ENCODE data around the gene PM20D2. TPM values are rescaled to one million over a fixed set of nuclear protein-coding genes. Genes with fewer than 3 reads are reported as not detected.

The PM20D2 gene
- total RNA-seq, 4 donors from 2014 or later: 19.0 to 36.3 (median 25.5) TPM

DNA sequence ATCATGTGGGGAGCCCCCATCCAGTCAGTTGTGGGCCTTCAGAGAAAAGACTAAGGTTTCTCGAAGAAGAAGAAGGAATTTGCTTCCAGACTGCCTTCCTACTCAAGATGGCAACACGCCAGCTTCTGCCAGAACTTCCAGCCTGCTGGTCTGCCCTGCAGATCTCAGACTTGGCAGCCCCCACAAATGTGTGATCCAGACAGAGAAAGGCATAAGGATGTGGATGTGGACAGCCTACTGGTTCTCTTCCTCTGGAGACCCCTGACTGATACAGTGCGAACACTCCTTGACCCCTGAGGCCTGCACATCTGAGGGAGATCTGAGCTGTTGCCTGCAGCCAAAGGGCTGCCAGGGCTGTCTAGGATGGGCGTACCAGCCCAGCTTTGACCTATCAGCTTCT, 62.7 kb downstream of the PM20D2 start:
- H3K4me3 ChIP-seq: no peak overlapping the region
- H3K36me3 ChIP-seq: no peaks in the 10 kb centered on the region
- H3K27ac ChIP-seq: no peak overlapping the region
- H3K4me1 ChIP-seq: no peaks in the 10 kb centered on the region
- TF ChIP-seq POLR2AphosphoS5 (IDR thresholded peaks at IDR 0.05): no peak
- TF ChIP-seq POLR2A (IDR thresholded peaks at IDR 0.05): no peak
- TF ChIP-seq EP300 (IDR thresholded peaks at IDR 0.05): no peak
- no peak for TF ChIP-seq CTCF (IDR thresholded peaks at IDR 0.05)
- WGBS, 2 donors (ENCODE audit: low coverage in 1 of 2): 35 to 80% methylated on average over 2 to 3 of the region's 4 CpGs
- ATAC-seq: no peak
- H3K9me3 ChIP-seq: no peaks in the 10 kb centered on the region
- no peaks in the 10 kb centered on the region for H3K27me3 ChIP-seq

DNA sequence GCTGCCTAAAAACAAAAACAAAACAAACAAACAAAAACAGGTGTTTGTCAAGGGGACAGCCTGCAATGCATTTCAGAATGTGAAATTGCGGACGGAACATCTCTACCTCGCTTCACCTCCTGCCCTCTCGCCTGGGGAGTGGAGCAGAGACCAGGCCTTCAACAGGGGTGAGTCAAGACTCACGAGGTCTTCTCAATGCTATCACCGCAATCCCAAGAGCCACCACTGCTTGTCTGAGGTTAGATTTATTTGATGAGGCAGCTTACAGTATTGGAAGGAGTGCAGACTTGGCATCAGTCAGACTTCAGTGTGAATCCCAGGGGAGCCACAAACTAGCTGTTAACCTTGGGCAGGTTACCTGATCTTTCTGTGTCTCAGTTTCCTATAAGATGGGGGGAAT, 63.6 kb downstream of the PM20D2 start:
- no peak for TF ChIP-seq POLR2AphosphoS5 (IDR thresholded peaks at IDR 0.05)
- TF ChIP-seq EP300 (IDR thresholded peaks at IDR 0.05): no peak
- no peak for TF ChIP-seq POLR2A (IDR thresholded peaks at IDR 0.05)
- no peak for TF ChIP-seq CTCF (IDR thresholded peaks at IDR 0.05)
- no peak overlapping the region for H3K27ac ChIP-seq
- no peak for ATAC-seq

GRCh38 chr6:89212472-89212871, 66.6 kb downstream of the PM20D2 start:
- Histone ChIP-seq H3K4me1 (peaks cover 0 to 5% (median 0%) of the 10 kb centered on the region in 3 donors), H3K27ac (no peak overlapping the region), H3K9me3 (no peaks in the 10 kb centered on the region), H3K27me3 (no peaks in the 10 kb centered on the region), H3K4me3 (no peak overlapping the region), H3K36me3 (no peaks in the 10 kb centered on the region)
- no peak for ATAC-seq
- 0 to 59% methylated on average over 1 to 5 of the region's 5 CpGs for WGBS, 2 donors (ENCODE audit: low coverage in 1 of 2)
- no peak for TF ChIP-seq POLR2A (IDR thresholded peaks at IDR 0.05)
- TF ChIP-seq CTCF (IDR thresholded peaks at IDR 0.05): no peak
- no peak for TF ChIP-seq EP300 (IDR thresholded peaks at IDR 0.05)
- TF ChIP-seq POLR2AphosphoS5 (IDR thresholded peaks at IDR 0.05): no peak

More for the DNA sequence above, 63.6 kb downstream of the PM20D2 start:
- no peaks in the 10 kb centered on the region for H3K4me1 ChIP-seq
- H3K9me3 ChIP-seq: no peaks in the 10 kb centered on the region
- WGBS, 2 donors (ENCODE audit: low coverage in 1 of 2): 90 to 93% methylated on average over 4 to 6 of the region's 6 CpGs
- no peaks in the 10 kb centered on the region for H3K27me3 ChIP-seq
- H3K36me3 ChIP-seq: no peaks in the 10 kb centered on the region
- no peak overlapping the region for H3K4me3 ChIP-seq

- no peaks in the 10 kb centered on the region for H3K9me3 ChIP-seq
- H3K27ac ChIP-seq: no peak overlapping the region
- no peaks in the 10 kb centered on the region for H3K27me3 ChIP-seq
- no peak for ATAC-seq
- TF ChIP-seq EP300 (IDR thresholded peaks at IDR 0.05): no peak
- no peak for TF ChIP-seq CTCF (IDR thresholded peaks at IDR 0.05)
- TF ChIP-seq POLR2AphosphoS5 (IDR thresholded peaks at IDR 0.05): no peak
- no peak for TF ChIP-seq POLR2A (IDR thresholded peaks at IDR 0.05)
- peaks cover 0 to 8% (median 0%) of the 10 kb centered on the region in 3 donors for H3K4me1 ChIP-seq
- H3K36me3 ChIP-seq: no peaks in the 10 kb centered on the region
- no peak overlapping the region for H3K4me3 ChIP-seq
Observed at GRCh38 chr6:89214197-89214596, 68.3 kb downstream of the PM20D2 start.

Other genes starting within 250 kb of the PM20D2 start
- gene RNGTT, start 182.4 kb upstream of the PM20D2 start, total RNA-seq: 10 to 100 TPM; 12.2 to 17.5 (median 14.6) TPM
- 100 to 1,000 TPM; 316 to 349 (median 331) TPM for gene PNRC1, start 65.3 kb upstream of the PM20D2 start, total RNA-seq
- gene SRSF12, start 28.0 kb upstream of the PM20D2 start, total RNA-seq: 1 to 10 TPM in 2 of 4 donors, under 1 TPM in 2; 0.74 to 1.4 (median 1.1) TPM
- under 1 TPM in 1 of 4 donors, not detected in 3; 0.31 TPM for gene GABRR1, start 71.3 kb downstream of the PM20D2 start, total RNA-seq
- gene GABRR2, start 169.2 kb downstream of the PM20D2 start, total RNA-seq: 1 to 10 TPM in 1 of 4 donors, under 1 TPM in 1, not detected in 2; 0.30 to 1.3 TPM
- 10 to 100 TPM; 32.7 to 42.9 (median 36.9) TPM for gene UBE2J1, start 206.7 kb downstream of the PM20D2 start, total RNA-seq